ENCODE results near the gene FRS3. TPM values are rescaled to one million over a fixed set of nuclear protein-coding genes. Genes with fewer than 3 reads are reported as not detected.

Gene FRS3, protein sequence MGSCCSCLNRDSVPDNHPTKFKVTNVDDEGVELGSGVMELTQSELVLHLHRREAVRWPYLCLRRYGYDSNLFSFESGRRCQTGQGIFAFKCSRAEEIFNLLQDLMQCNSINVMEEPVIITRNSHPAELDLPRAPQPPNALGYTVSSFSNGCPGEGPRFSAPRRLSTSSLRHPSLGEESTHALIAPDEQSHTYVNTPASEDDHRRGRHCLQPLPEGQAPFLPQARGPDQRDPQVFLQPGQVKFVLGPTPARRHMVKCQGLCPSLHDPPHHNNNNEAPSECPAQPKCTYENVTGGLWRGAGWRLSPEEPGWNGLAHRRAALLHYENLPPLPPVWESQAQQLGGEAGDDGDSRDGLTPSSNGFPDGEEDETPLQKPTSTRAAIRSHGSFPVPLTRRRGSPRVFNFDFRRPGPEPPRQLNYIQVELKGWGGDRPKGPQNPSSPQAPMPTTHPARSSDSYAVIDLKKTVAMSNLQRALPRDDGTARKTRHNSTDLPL
- total RNA-seq (10 to 100 TPM in 1 of 9 donors, 1 to 10 TPM in 7, under 1 TPM in 1; 0.30 to 12.1 (median 5.2) TPM), polyA plus RNA-seq (10 to 100 TPM in 2 of 3 donors, 1 to 10 TPM in 1; 2.1 to 21.2 (median 14.0) TPM)
- long read RNA-seq, donor 1, partial matches to known transcripts = 666 of 718 reads
- long read RNA-seq, donor 1, other reads (novel, unspliced or antisense) = 51 of 718 reads
- long read RNA-seq, donor 2, partial matches to known transcripts = 17 of 358 reads
- long read RNA-seq, donor 2, other reads (novel, unspliced or antisense) = 341 of 358 reads
- long read RNA-seq, donor 3, partial matches to known transcripts = 603 of 635 reads
- long read RNA-seq, donor 3, other reads (novel, unspliced or antisense) = 32 of 635 reads
- long read RNA-seq, donor 4 = 0 reads
- long read RNA-seq, donor 5, transcript FRS3-202 (7 exons, 2,174 nt) = major isoform, 9 of 19 reads
- long read RNA-seq, donor 5, partial matches to known transcripts = 4 of 19 reads
- long read RNA-seq, donor 5, other reads (novel, unspliced or antisense) = 6 of 19 reads
- long read RNA-seq, donor 6, partial matches to known transcripts = 0 of 1 reads
- long read RNA-seq, donor 6, other reads (novel, unspliced or antisense) = 1 of 1 reads
- long read RNA-seq, donor 7 = 0 reads
- long read RNA-seq, donor 8, partial matches to known transcripts = 515 of 700 reads
- long read RNA-seq, donor 8, other reads (novel, unspliced or antisense) = 185 of 700 reads
- long read RNA-seq, donor 9, partial matches to known transcripts = 463 of 494 reads
- long read RNA-seq, donor 9, other reads (novel, unspliced or antisense) = 29 of 494 reads
- long read RNA-seq, donor 10, partial matches to known transcripts = 289 of 388 reads
- long read RNA-seq, donor 10, other reads (novel, unspliced or antisense) = 98 of 388 reads

DNA sequence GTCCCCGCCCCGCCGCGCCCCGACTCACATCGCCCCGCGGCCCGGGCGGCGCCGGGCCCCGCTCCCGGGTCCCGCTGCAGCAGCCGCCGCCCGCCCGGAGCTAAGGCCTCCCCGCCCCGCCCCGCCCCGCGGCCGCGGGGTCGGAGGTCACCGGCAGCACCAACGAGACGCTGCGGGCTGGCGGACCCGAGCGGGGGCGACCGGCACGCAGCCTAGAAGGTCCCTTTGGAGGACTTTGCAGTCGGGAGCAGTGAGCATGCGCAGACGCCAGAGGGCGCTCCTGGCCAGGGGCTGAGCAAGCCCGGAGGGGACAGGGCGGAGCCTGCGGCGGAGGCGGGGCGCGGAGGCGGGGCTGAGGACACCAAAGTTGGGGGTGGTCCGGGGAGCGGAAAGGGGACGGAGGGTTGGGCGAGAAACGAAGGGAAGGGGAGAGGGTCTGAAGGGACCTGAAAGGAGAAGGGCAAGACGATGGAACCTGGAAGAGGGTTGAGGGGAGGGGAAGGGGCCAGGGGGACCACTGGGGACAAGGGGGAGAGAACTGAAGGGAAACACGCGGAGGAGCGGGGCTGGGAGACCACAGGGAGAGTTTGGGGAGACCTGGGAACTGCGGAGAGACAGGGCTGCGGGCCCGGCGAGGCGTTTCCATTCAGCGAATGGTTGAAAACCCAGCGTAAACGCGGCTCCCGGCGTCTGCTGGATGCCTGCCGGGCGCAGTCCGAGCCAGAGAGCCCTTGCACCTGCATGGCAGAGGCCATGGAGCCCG, at the start of gene FRS3:
Gene FRS3, minus strand, starts transcription at position 113 of the 763 bp plus-strand sequence. CDS start 2,913 bp downstream, outside the sequence.
- peak within 1 kb of the TSS in 4 of 5 donors; percentile 44 to 80 (median 74) for H3K27ac ChIP-seq
- peak within 1 kb of the TSS in 2 of 4 donors; percentile 75 to 82 for H3K4me3 ChIP-seq
- 0 to 1% (median 0%) methylated on average over 27 to 73 of the region's 73 CpGs for WGBS, 4 donors
- peaks cover 19 to 21% of the 10 kb centered on the region in 2 donors for H3K4me1 ChIP-seq (replicated peaks in 1 of 2)
- intact Hi-C loops (cut with DNase I) = loop anchor here (5.0 to 10.0 kb wide), 5 partner anchors 75 to 262 kb away; no protein-coding TSS in a partner anchor
- no peaks in the 10 kb centered on the region for H3K9me3 ChIP-seq (replicated peaks in 1 of 3)
- DNase-seq = peak; percentile 97 to 99 (median 98)
- no peaks in the 10 kb centered on the region for H3K27me3 ChIP-seq
- TF ChIP-seq POLR2A (IDR thresholded peaks at IDR 0.05) = peak in 1 of 2 donors; percentile 12
- TF ChIP-seq, protein P1, sequence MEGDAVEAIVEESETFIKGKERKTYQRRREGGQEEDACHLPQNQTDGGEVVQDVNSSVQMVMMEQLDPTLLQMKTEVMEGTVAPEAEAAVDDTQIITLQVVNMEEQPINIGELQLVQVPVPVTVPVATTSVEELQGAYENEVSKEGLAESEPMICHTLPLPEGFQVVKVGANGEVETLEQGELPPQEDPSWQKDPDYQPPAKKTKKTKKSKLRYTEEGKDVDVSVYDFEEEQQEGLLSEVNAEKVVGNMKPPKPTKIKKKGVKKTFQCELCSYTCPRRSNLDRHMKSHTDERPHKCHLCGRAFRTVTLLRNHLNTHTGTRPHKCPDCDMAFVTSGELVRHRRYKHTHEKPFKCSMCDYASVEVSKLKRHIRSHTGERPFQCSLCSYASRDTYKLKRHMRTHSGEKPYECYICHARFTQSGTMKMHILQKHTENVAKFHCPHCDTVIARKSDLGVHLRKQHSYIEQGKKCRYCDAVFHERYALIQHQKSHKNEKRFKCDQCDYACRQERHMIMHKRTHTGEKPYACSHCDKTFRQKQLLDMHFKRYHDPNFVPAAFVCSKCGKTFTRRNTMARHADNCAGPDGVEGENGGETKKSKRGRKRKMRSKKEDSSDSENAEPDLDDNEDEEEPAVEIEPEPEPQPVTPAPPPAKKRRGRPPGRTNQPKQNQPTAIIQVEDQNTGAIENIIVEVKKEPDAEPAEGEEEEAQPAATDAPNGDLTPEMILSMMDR (IDR thresholded peaks at IDR 0.05) = peak; percentile 77 to 98 (median 88)
- H3K36me3 ChIP-seq (replicated peaks in 1 of 2) = peaks cover 0 to 10% of the 10 kb centered on the region in 2 donors

DNA sequence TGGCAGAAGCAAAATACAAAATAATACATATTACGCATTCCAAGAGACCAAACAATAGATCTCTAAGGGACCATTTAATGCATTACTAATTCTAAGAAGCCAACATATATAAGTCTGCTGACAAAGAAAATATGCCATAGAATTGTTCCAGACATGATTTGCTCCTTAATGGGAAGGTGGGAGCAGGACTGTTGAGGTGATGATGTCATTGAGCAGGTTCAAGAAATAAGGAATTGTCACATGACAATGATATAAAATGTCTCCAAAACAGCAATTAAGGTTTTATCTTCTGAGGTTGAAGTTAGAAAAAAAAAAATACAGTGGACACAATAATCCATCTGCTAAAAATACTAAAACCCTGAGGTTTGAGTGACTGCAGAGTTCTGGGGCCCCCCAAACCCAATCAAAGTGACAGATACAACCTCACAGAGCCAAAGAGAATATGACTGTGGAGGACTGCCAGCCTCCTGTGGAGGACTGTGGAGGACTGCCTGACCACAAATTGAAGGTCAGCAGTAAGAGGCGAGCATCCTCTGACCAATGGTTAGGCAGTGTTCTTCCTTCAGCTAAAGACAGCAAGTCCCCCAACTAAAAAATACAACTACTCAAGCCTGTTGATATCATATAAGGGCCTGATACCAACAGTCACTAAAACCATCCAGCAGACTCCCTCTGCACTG, 46.8 kb upstream of the FRS3 start:
- WGBS, 4 donors = 94 to 98% (median 95%) methylated on average over 2 of the region's 2 CpGs
- DNase-seq = no peak

More for the DNA sequence above, 46.8 kb upstream of the FRS3 start:
- intact Hi-C loops (cut with DNase I) = no loop called here
- H3K27me3 ChIP-seq = no peaks in the 10 kb centered on the region
- no peak overlapping the region for H3K4me3 ChIP-seq
- no peaks in the 10 kb centered on the region for H3K4me1 ChIP-seq (replicated peaks in 1 of 2)
- no peak for TF ChIP-seq POLR2A (IDR thresholded peaks at IDR 0.05)
- TF ChIP-seq, protein P1 (IDR thresholded peaks at IDR 0.05) = no peak
- no peak overlapping the region for H3K27ac ChIP-seq
- no peaks in the 10 kb centered on the region for H3K9me3 ChIP-seq (replicated peaks in 1 of 3)
- H3K36me3 ChIP-seq (replicated peaks in 1 of 2) = no peaks in the 10 kb centered on the region

All from adrenal gland (tissue), 19 donors.